ENCODE results near the gene SLC1A3. TPM values are rescaled to one million over a fixed set of nuclear protein-coding genes. Genes with fewer than 3 reads are reported as not detected.

The SLC1A3 gene
- total and polyA plus RNA-seq, 8 donors = 12.1 to 31.7 (median 20.7) TPM

GRCh38 chr5:36704131-36704530 is 97.7 kb downstream of the SLC1A3 start:
- Histone ChIP-seq H3K9me3 (peaks cover 0 to 12% of the 10 kb centered on the region in 2 donors), H3K36me3 (no peaks in the 10 kb centered on the region), H3K27ac (no peak overlapping the region), H3K4me1 (peaks cover 4 to 18% of the 10 kb centered on the region in 2 donors), H3K27me3 (peaks cover 0 to 3% of the 10 kb centered on the region in 2 donors), H3K4me3 (no peak overlapping the region)
- no peak for DNase-seq
- intact Hi-C loops (cut with DNase I) = no loop called here
- TF ChIP-seq CTCF (IDR thresholded peaks at IDR 0.05) = no peak
- no peak for ATAC-seq

GRCh38 chr5:36705055-36705454 is 98.6 kb downstream of the SLC1A3 start:
- Histone ChIP-seq H3K4me3 (no peak overlapping the region), H3K4me1 (peaks cover 4 to 18% of the 10 kb centered on the region in 2 donors), H3K9me3 (peaks cover 0 to 12% of the 10 kb centered on the region in 2 donors), H3K36me3 (no peaks in the 10 kb centered on the region), H3K27ac (no peak overlapping the region), H3K27me3 (peaks cover 0 to 3% of the 10 kb centered on the region in 2 donors)
- ATAC-seq (no peak), DNase-seq (no peak)
- TF ChIP-seq CTCF (IDR thresholded peaks at IDR 0.05) = no peak
- intact Hi-C loops (cut with DNase I) = no loop called here

GRCh38 chr5:36706662-36707061 is 100.3 kb downstream of the SLC1A3 start:
- no peak for TF ChIP-seq CTCF (IDR thresholded peaks at IDR 0.05)
- Histone ChIP-seq H3K27me3 (peaks cover 0 to 3% of the 10 kb centered on the region in 2 donors), H3K4me1 (peaks cover 3 to 10% of the 10 kb centered on the region in 2 donors), H3K4me3 (no peak overlapping the region), H3K27ac (no peak overlapping the region), H3K9me3 (peaks cover 0 to 12% of the 10 kb centered on the region in 2 donors), H3K36me3 (no peaks in the 10 kb centered on the region)
- no peak for ATAC-seq
- intact Hi-C loops (cut with DNase I) = no loop called here
- DNase-seq = no peak

- Histone ChIP-seq H3K9me3 (peaks cover 0 to 12% of the 10 kb centered on the region in 2 donors), H3K36me3 (no peaks in the 10 kb centered on the region), H3K27me3 (no peaks in the 10 kb centered on the region), H3K4me3 (no peak overlapping the region), H3K27ac (no peak overlapping the region), H3K4me1 (peaks cover 0 to 9% of the 10 kb centered on the region in 2 donors)
- intact Hi-C loops (cut with DNase I) = no loop called here
- ATAC-seq = no peak
- no peak for TF ChIP-seq CTCF (IDR thresholded peaks at IDR 0.05)
- DNase-seq = no peak
Observed at GRCh38 chr5:36708996-36709395, 102.6 kb downstream of the SLC1A3 start.

GRCh38 chr5:36710039-36710438 is 103.6 kb downstream of the SLC1A3 start:
- Histone ChIP-seq H3K4me1 (peaks cover 0 to 9% of the 10 kb centered on the region in 2 donors), H3K4me3 (no peak overlapping the region), H3K9me3 (peaks cover 0 to 12% of the 10 kb centered on the region in 2 donors), H3K36me3 (no peaks in the 10 kb centered on the region), H3K27me3 (no peaks in the 10 kb centered on the region), H3K27ac (no peak overlapping the region)
- no peak for TF ChIP-seq CTCF (IDR thresholded peaks at IDR 0.05)
- ATAC-seq (no peak), DNase-seq (no peak)
- intact Hi-C loops (cut with DNase I) = no loop called here
